ENCODE results near the gene CFAP54.

The CFAP54 gene

GRCh38 chr12:96766232-96766631 lies 276.9 kb downstream of the CFAP54 start:
- H3K27ac ChIP-seq: no peak overlapping the region

GRCh38 chr12:96769400-96769799 lies 280.0 kb downstream of the CFAP54 start:
- TF ChIP-seq CTCF (conservative IDR thresholded peaks at IDR 0.05): no peak
- peak overlapping the region; percentile 59 for H3K27ac ChIP-seq

More at GRCh38 chr12:96766232-96766631, 276.9 kb downstream of the CFAP54 start:
- TF ChIP-seq CTCF (conservative IDR thresholded peaks at IDR 0.05): no peak

GRCh38 chr12:96770219-96771102 lies 281.1 kb downstream of the CFAP54 start:
- H3K27ac ChIP-seq: peak overlapping the region; percentile 59
- no peak for TF ChIP-seq CTCF (conservative IDR thresholded peaks at IDR 0.05)

- no peak overlapping the region for H3K27ac ChIP-seq
Measured at GRCh38 chr12:96773031-96773430, 283.7 kb downstream of the CFAP54 start.

GRCh38 chr12:96774496-96775256 lies 285.3 kb downstream of the CFAP54 start:
- no peak overlapping the region for H3K27ac ChIP-seq
- no peak for TF ChIP-seq CTCF (conservative IDR thresholded peaks at IDR 0.05)

More at GRCh38 chr12:96773031-96773430, 283.7 kb downstream of the CFAP54 start:
- TF ChIP-seq CTCF (conservative IDR thresholded peaks at IDR 0.05): no peak

GRCh38 chr12:96776908-96777307 lies 287.5 kb downstream of the CFAP54 start:
- H3K27ac ChIP-seq: no peak overlapping the region
- TF ChIP-seq CTCF (conservative IDR thresholded peaks at IDR 0.05): no peak

- TF ChIP-seq CTCF (conservative IDR thresholded peaks at IDR 0.05): no peak
- no peak overlapping the region for H3K27ac ChIP-seq
Measured at GRCh38 chr12:96780330-96780729, 291.0 kb downstream of the CFAP54 start.

All from VCaP (cell line).